OCI-LY3 (cell line): ENCODE measurements around the gene LAMB3.

ENCODE experiments used
- H2AFZ ChIP-seq: fragments of 200-600, 300-600 bp; shearing (Covaris generic); 2 replicates; pipeline ENCODE4 v1.6.0; 2014; ENCODE audit warnings: antibody characterized with exemption, low read depth, low read length
- H3K27ac ChIP-seq: fragments of 200-600, 300-600 bp; sonication (generic); 2 replicates; pipeline ENCODE4 v1.5.1; 2014; ENCODE audit warnings: mild to moderate bottlenecking, low read length, moderate library complexity, mixed read lengths
- H3K27me3 ChIP-seq: fragments of 200-600, 300-600 bp; sonication (generic); 2 replicates; pipeline ENCODE4 v1.6.1; 2014; ENCODE audit warnings: low read depth, low read length, mixed read lengths
- H3K36me3 ChIP-seq: fragments of 200-600, 300-600 bp; sonication (generic); replicated peaks from 2 replicates; pipeline ENCODE3; 2014; ENCODE audit warnings: low read depth, low read length, mixed read lengths
- H3K4me1 ChIP-seq: fragments of 300-600, 200-600 bp; sonication (generic); 2 replicates; pipeline ENCODE4 v1.6.1; 2014; ENCODE audit warnings: low read length, mixed read lengths
- H3K4me2 ChIP-seq: fragments of 200-600, 300-600 bp; sonication (generic); 2 replicates; pipeline ENCODE4 v1.6.1; 2014; ENCODE audit warnings: low read length, mixed read lengths
- H3K4me3 ChIP-seq: fragments of 300-600, 200-600 bp; sonication (generic); 2 replicates; pipeline ENCODE4 v1.5.1; 2014; ENCODE audit warnings: antibody characterized with exemption, mild to moderate bottlenecking, low read length, moderate library complexity
- H3K79me2 ChIP-seq: fragments of 300-600, 200-600 bp; shearing (Covaris generic); 2 replicates; pipeline ENCODE4 v1.6.1; 2014; ENCODE audit warnings: mild to moderate bottlenecking, low read length, mixed read lengths
- H3K9ac ChIP-seq: fragments of 300-600, 200-600 bp; shearing (Covaris generic); 2 replicates; pipeline ENCODE4 v1.6.0; 2014; ENCODE audit warnings: mild to moderate bottlenecking, low read length, moderate library complexity
- H3K9me3 ChIP-seq: fragments of 200-600, 300-600 bp; shearing (Covaris generic); 2 replicates; pipeline ENCODE4 v1.6.1; 2014; ENCODE audit warnings: low read length, mixed read lengths; ENCODE audit not compliant: insufficient read depth
- H4K20me1 ChIP-seq: fragments of 200-600, 300-600 bp; sonication (generic); 2 replicates; pipeline ENCODE4 v1.6.1; 2016; ENCODE audit warnings: low read length, mixed read lengths; ENCODE audit not compliant: insufficient read depth
- EZH2phosphoT487 ChIP-seq: fragments of 200-600 bp; shearing (Covaris generic); IDR thresholded peaks from 2 replicates; pipeline ENCODE4 v1.6.1; 2018; ENCODE audit warnings: antibody characterized with exemption, mixed run types, low read depth
- TF ChIP-seq, protein P1 (sequence below): fragments of 200-600, 300-600 bp; sonication (generic); IDR thresholded peaks from 2 replicates; pipeline ENCODE4 v1.5.1; 2014; ENCODE audit warnings: antibody characterized with exemption, low read length, low read depth

Gene LAMB3

DNA sequence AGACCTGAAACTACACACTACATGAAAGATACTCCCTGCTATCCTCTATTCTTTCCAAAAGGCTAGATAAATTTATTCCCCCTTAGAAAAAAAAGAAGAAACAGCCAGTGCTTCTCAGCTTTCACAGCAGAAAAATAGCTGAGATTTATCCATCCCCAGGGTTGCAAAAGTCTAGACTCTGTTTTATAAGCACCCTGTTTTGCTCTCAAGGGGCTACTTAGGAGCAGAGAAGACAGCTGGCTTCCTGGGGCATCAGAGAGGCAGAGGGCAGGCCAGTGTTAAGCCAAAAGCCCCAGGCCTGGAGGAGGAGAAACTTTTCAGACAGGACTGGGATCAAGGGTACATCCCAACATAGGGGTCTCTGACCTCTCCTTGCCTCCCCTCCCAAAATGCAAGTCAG lies 3.9 kb downstream of the LAMB3 start:
- TF ChIP-seq, protein P1, sequence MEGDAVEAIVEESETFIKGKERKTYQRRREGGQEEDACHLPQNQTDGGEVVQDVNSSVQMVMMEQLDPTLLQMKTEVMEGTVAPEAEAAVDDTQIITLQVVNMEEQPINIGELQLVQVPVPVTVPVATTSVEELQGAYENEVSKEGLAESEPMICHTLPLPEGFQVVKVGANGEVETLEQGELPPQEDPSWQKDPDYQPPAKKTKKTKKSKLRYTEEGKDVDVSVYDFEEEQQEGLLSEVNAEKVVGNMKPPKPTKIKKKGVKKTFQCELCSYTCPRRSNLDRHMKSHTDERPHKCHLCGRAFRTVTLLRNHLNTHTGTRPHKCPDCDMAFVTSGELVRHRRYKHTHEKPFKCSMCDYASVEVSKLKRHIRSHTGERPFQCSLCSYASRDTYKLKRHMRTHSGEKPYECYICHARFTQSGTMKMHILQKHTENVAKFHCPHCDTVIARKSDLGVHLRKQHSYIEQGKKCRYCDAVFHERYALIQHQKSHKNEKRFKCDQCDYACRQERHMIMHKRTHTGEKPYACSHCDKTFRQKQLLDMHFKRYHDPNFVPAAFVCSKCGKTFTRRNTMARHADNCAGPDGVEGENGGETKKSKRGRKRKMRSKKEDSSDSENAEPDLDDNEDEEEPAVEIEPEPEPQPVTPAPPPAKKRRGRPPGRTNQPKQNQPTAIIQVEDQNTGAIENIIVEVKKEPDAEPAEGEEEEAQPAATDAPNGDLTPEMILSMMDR = no peak
- TF ChIP-seq EZH2phosphoT487 = no peak
- Histone ChIP-seq H3K4me1 (peaks cover 29% of the 10 kb centered on the region), H3K27ac (no peak overlapping the region), H3K9ac (no peak overlapping the region), H4K20me1 (no peaks in the 10 kb centered on the region), H3K79me2 (no peaks in the 10 kb centered on the region), H3K4me2 (no peak overlapping the region), H2AFZ (no peak overlapping the region), H3K27me3 (no peaks in the 10 kb centered on the region), H3K9me3 (no peaks in the 10 kb centered on the region), H3K36me3 (no peaks in the 10 kb centered on the region), H3K4me3 (no peak overlapping the region)

DNA sequence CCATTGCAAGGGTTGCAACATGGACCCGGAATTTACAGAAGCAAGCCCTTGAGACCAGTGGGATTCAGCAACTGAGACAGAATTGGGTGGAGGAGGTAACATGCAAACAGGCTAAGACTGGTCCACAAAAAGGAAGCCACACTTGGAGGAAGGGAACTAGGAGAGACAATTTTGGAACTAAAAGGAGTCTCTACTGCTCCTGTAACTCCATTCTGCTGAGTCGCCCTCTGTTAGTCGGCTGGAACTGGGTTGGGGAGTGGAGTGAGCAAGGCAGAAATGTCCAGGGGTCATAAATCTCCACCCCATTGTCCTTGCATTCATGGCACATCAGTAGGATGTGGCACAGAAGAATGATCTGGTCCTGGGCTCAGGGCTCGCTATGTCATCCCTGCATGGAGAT lies 5.1 kb downstream of the LAMB3 start:
- TF ChIP-seq, protein P1 = no peak
- no peak for TF ChIP-seq EZH2phosphoT487
- no peak overlapping the region for H3K4me2 ChIP-seq
- H4K20me1 ChIP-seq = no peaks in the 10 kb centered on the region
- H3K79me2 ChIP-seq = no peaks in the 10 kb centered on the region
- H3K4me1 ChIP-seq = peaks cover 17% of the 10 kb centered on the region
- no peaks in the 10 kb centered on the region for H3K27me3 ChIP-seq
- no peak overlapping the region for H3K27ac ChIP-seq
- H3K4me3 ChIP-seq = no peak overlapping the region
- H2AFZ ChIP-seq = no peak overlapping the region
- H3K9ac ChIP-seq = no peak overlapping the region
- no peaks in the 10 kb centered on the region for H3K36me3 ChIP-seq
- H3K9me3 ChIP-seq = no peaks in the 10 kb centered on the region

DNA sequence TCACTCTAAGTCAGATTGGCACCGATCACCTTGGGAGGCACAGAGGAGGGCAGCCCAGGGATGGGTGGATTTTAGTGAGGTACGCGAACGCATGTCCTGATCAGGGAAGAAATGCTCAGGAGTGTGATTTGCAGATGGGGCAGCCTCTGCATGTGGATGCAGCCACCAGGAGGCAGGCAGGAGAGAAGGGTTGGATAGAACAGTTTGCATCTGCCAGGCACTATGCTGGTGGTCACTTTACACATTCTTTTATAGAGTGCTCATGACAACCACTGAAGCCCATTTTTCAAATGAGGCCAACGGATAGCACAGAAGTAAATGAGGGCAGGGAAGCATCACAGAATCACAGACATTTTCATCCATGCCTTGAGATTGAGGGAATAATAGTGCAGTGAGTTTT lies 5.7 kb downstream of the LAMB3 start:
- no peak overlapping the region for H3K27ac ChIP-seq
- no peak overlapping the region for H2AFZ ChIP-seq
- no peak overlapping the region for H3K4me3 ChIP-seq
- H3K36me3 ChIP-seq = no peaks in the 10 kb centered on the region
- no peaks in the 10 kb centered on the region for H3K27me3 ChIP-seq
- H4K20me1 ChIP-seq = no peaks in the 10 kb centered on the region
- TF ChIP-seq EZH2phosphoT487 = no peak
- TF ChIP-seq, protein P1 = peak; percentile 26; the same call in 1 of the 2 replicates
- H3K79me2 ChIP-seq = no peaks in the 10 kb centered on the region
- H3K9me3 ChIP-seq = no peaks in the 10 kb centered on the region
- H3K4me1 ChIP-seq = peaks cover 15% of the 10 kb centered on the region
- H3K4me2 ChIP-seq = no peak overlapping the region
- no peak overlapping the region for H3K9ac ChIP-seq

DNA sequence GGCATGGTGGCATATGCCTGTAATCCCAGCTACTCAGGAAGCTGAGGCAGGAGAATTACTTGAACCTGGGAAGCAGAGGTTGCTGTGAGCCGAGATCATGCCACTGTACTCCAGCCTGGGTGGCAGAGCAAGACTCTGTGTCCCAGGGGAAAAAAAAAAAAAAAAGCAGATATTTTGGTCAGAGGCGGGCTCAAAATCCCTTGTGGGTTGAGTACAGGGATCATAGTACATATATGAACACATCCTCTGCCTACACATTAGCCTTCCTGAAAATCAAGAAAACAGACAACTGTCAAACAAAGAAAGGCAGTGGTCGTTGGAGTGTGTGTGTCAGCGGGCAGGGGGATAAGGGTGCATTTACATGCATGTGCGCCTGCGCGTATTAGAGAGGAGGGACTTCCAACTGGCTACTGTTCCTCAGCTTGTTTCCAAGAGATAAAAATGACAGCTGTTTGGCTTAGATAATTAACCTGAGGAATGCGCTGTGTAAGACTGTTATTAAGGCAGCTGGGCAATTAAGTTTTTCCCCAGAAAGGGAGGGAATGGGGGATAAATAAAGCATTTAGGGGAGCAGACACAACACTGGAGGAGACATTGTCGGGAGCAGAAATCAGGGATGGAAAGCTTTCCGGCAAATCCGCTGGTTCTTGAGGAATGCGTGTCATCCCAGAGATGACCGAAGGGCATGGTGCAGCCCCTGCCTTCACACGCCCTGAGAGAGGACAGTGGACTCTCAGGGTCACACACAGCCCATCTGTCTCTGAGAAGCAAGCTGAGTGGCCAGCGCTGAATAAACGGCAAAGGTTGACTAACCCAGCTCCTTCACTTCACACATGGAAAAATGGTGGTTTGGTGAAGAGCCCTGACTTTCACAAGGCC lies 6.4 kb downstream of the LAMB3 start:
- Histone ChIP-seq H3K27me3 (no peaks in the 10 kb centered on the region), H3K9ac (no peak overlapping the region), H3K9me3 (no peaks in the 10 kb centered on the region), H3K27ac (no peak overlapping the region), H4K20me1 (no peaks in the 10 kb centered on the region), H3K79me2 (no peaks in the 10 kb centered on the region), H3K4me3 (no peak overlapping the region), H2AFZ (no peak overlapping the region), H3K4me2 (no peak overlapping the region), H3K36me3 (no peaks in the 10 kb centered on the region), H3K4me1 (peaks cover 13% of the 10 kb centered on the region)
- TF ChIP-seq, protein P1 = no peak
- TF ChIP-seq EZH2phosphoT487 = no peak
